ENCODE results near the gene CPLX1.
A peak's percentile ranks its signal among the peaks of the same experiment; 100 is the strongest.

CPLX1 gene

DNA sequence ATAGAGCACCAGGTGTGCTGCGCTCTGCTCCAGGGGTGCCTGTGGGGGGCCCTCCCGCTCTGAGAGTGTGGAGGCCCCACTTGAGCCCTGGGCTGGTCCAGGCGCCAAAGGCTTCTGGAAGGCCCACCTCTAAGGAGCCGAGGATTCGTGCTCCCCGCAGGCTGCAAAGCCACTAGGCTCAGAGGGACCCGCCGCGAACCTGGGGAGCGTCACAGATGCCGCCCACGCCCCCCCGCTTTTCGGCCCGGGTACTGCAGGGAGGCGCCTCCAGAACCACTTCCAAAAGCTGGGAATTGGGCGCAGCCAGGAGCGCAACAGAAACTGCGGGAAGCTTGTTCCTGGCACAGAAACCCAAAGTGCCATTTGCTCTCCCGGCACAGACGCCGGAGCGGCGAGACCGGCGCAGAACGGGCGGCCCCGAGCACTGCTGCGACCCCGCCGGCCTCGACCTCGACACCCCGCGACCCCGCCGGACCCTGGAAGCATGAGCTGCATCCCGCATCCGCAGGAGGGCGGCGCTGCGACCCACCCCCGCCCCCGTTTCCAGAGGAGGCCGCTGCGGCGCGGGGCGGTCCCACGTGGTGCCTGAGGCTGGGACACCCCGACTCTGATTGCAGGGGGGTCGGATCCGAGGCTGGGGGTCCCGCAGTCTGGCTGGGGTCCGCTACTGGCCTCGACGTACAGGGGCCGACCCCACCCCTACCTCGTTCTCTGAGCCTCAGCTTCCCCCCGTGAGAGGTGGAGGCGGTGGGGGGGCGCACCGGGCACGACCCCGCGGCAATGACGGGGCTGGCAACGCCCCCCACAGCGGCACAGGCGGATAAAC, 30.8 kb downstream of the CPLX1 start:
- FAIRE-seq (no peak), DNase-seq (ENCODE audit: insufficient read length, low spot score) (no peak)
- TF ChIP-seq, protein P1, sequence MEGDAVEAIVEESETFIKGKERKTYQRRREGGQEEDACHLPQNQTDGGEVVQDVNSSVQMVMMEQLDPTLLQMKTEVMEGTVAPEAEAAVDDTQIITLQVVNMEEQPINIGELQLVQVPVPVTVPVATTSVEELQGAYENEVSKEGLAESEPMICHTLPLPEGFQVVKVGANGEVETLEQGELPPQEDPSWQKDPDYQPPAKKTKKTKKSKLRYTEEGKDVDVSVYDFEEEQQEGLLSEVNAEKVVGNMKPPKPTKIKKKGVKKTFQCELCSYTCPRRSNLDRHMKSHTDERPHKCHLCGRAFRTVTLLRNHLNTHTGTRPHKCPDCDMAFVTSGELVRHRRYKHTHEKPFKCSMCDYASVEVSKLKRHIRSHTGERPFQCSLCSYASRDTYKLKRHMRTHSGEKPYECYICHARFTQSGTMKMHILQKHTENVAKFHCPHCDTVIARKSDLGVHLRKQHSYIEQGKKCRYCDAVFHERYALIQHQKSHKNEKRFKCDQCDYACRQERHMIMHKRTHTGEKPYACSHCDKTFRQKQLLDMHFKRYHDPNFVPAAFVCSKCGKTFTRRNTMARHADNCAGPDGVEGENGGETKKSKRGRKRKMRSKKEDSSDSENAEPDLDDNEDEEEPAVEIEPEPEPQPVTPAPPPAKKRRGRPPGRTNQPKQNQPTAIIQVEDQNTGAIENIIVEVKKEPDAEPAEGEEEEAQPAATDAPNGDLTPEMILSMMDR (IDR thresholded peaks at IDR 0.05; ENCODE audit: insufficient read depth, missing control alignments), result no peak

DNA sequence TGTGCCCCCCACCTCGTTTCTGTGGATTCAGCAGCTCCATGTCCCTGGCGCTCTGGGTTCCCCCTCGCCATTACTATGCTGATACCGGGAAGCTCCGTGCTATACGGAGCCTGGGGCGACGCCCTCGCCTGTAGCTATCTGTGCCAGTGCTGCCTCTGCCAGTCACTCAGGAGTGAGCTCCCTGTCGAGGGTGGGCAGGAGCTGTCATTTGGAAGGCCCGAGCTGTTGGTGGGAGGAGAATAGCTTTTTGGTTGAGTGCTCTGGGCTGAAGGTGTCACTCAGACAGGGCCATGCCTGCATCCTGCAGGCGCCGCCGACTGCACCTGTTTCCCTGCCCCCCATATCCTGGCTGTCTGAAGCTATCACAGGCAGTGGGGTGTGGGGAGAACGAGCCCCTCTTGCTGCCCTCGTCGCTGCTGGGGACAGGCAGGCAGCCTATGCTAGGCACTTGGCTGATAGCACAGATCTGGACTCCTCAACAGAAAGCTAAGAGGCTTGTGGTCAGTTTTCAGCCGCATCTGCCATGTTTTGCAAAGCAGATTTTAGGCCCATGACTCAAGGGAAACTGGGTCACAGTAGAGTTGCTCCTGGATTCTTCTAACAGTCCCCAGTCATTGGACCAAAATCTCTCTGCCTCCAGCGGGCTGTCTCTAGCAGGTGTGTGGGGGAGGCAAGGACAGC, 31.8 kb downstream of the CPLX1 start:
- TF ChIP-seq, protein P1 (IDR thresholded peaks at IDR 0.05; ENCODE audit: insufficient read depth, missing control alignments), result no peak
- DNase-seq (ENCODE audit: insufficient read length, low spot score) (no peak), FAIRE-seq (peak; percentile 70)

DNA sequence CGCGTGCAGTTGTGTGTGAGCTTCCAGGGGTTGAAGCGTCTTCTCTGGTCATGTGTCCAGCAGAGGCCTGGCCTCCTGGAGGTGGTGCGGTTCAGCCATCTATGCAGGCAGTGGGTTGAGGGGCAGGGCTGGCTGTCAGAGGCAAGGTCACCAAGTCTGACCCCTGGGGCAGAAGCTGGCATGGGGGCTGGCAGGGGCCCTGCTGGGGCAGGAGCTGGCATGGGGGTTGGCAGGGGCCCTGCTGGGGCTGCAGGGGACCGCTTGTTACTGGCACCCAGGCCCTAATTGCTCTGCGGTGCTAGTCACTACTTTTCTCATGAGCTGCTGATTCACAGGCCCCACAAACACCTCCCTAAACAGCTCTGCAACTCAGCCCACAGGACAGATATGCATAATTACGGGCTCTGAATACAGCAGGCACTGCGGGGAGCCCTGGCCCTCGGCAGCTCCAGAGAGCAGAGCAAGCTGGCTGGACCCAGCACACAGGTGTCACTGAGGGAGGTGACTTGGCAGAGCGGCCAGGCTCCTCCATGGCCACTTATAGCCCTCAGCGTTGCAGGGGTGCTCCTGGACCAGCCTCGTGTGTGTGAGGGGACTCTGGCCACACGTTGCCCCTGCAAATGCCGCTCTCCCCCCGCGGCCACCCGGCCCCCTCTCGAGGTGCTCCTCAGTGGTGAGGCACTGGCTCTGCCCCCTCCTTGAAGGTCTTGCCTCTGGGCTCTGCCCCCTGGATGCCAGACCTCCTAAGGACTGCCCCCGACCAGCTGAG, 32.7 kb downstream of the CPLX1 start:
- FAIRE-seq (no peak), DNase-seq (ENCODE audit: insufficient read length, low spot score) (no peak)
- TF ChIP-seq, protein P1 (IDR thresholded peaks at IDR 0.05; ENCODE audit: insufficient read depth, missing control alignments), result no peak

DNA sequence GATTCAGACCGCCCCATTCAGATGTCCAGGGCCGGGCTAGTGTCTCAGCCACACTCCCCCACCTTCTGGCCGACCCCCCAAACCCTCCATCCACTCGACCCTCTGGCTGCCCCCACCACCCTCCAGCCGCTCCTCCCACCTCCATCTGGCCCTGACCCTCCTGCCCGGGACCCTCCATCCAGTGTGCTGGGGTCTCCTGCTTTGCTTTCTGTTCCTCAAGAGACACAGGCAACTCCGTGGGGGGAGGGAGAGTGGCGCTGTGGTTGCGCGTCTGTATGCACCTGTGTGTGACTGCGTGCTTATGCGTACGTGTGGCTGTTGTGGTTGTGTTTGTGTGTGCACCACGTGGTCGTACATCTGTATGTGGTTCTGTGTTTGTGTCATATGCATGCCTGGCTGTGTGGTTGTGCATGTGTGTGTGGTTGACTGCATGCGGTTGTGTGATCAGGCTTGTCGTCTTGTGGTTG, 33.3 kb downstream of the CPLX1 start:
- no peak for DNase-seq (ENCODE audit: insufficient read length, low spot score)
- no peak for FAIRE-seq
- TF ChIP-seq, protein P1 (IDR thresholded peaks at IDR 0.05; ENCODE audit: insufficient read depth, missing control alignments), result no peak

DNA sequence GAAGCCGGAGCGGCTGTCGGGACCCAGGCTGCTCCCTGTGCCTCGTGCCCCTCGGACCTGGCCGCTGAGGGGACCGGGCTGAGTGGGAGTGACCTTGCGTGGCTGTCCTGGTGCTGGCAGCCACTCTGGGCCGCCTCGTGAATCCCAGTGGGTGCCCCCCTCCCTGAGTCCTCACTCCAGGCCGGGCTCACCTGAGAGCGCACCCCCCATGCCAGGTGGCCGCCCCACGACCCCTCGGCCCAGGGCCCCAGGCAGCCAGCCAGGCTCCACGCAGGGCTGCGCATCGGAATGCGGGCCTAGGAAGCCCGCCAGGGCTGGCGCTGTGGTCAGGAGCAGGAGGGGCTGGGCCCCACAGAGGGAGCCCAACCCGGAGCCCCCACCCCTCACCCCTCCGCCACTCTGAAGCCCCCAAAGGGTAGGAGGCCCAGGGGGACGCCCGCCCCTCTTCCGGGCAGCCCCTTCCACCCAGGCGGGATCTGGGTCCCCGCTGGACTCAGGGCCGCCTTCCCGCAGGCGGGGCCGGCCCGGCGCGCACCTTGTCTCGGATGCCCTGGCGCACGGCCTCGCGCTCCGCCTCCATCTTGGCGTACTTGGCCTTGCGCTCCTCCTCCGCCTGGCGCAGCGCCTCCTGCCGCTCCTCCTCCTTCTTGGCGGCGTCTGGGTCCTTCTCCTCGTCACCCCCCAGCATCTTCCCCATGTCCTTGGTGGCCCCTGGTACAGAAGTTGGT, 33.9 kb downstream of the CPLX1 start:
- TF ChIP-seq, protein P1 (IDR thresholded peaks at IDR 0.05; ENCODE audit: insufficient read depth, missing control alignments), result no peak
- FAIRE-seq (no peak), DNase-seq (ENCODE audit: insufficient read length, low spot score) (no peak)

DNA sequence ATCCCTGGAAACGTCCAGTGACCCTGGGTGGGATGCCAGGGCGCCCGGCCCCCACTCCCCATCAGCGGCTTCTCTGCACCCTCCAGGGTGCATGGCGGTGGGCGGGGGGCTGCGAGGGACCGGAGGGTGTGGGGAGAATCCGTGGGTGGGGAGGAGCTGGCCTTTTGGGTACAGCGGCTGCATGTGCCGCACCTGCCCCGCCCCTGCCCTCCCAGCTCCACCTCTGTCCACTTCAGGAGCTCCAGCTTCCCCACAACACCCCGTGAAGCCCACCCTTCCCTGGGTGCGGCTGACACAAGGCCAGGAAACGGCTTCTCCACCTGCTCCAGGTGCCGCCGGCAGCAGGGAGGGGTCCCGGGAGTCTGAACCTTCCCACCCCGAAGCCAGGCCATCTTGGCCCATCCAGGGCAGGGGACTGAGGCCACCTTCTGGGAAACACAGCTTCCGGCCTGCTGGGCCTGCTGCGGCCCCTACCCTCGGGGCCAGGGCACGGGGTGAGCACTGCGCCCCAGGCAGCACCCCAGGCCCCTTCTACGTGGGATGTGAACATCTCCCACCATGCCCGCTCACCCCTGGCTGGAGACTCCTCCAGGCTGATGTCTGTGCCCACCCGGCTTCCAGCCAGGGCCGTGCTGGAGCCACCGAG, 34.6 kb downstream of the CPLX1 start:
- TF ChIP-seq, protein P1 (IDR thresholded peaks at IDR 0.05; ENCODE audit: insufficient read depth, missing control alignments), result no peak
- DNase-seq (ENCODE audit: insufficient read length, low spot score) (no peak), FAIRE-seq (no peak)

All from D721Med (cell line).